Small intestine (tissue), 7 donors: ENCODE results near the gene EIF4B. TPM values are rescaled to one million over a fixed set of nuclear protein-coding genes. Genes with fewer than 3 reads are reported as not detected.

Experiments used
- DNase-seq, 2 donors: peaks; one replicate each; pipeline versions ENCODE4 v3.0.0 to v3.0.0-alpha.2; 2013
- FAIRE-seq: peaks from 2 replicates; lab custom pipeline; 2012; peaks lifted over from hg19 to GRCh38; lab: Jason Lieb, UNC
- H3K27ac ChIP-seq, 3 donors: one replicate each; pipeline ENCODE4 v1.5.1; 2013; ENCODE audit warnings: low read length in 2 of 3, mild to moderate bottlenecking in 2 of 3, control low read depth in 1 of 3, inconsistent platforms in 1 of 3, low read depth in 1 of 3, moderate library complexity in 1 of 3
- H3K27me3 ChIP-seq, 3 donors: one replicate each; pipeline ENCODE4 v1.6.1; 2013; ENCODE audit warnings: low read length in 3 of 3, inconsistent platforms in 1 of 3; ENCODE audit not compliant: control insufficient read depth in 3 of 3, insufficient read depth in 3 of 3
- H3K36me3 ChIP-seq, 3 donors: one replicate each; pipeline ENCODE4 v1.6.1; 2013; ENCODE audit warnings: low read length in 3 of 3, inconsistent platforms in 1 of 3, low read depth in 1 of 3, mild to moderate bottlenecking in 1 of 3, moderate library complexity in 1 of 3; ENCODE audit not compliant: control insufficient read depth in 3 of 3, insufficient read depth in 2 of 3
- H3K4me1 ChIP-seq, 3 donors: one replicate each; pipeline ENCODE4 v1.6.1; 2013; ENCODE audit warnings: low read length in 2 of 3, inconsistent platforms in 1 of 3, low read depth in 1 of 3, mild to moderate bottlenecking in 1 of 3, moderate library complexity in 1 of 3; ENCODE audit not compliant: control insufficient read depth in 3 of 3, insufficient read depth in 2 of 3
- H3K4me3 ChIP-seq, 3 donors: one replicate each; pipeline ENCODE4 v1.5.1; 2013; ENCODE audit warnings: low read length in 3 of 3, control low read depth in 1 of 3, inconsistent platforms in 1 of 3, low read depth in 1 of 3, mild to moderate bottlenecking in 1 of 3, moderate library complexity in 1 of 3
- H3K9me3 ChIP-seq, 2 donors: one replicate each; pipeline ENCODE4 v1.6.1; 2013; ENCODE audit warnings: low read depth in 1 of 2, low read length in 1 of 2; ENCODE audit not compliant: control insufficient read depth in 2 of 2, insufficient read depth in 1 of 2
- WGBS, 3 donors: extraction: QIAGEN DNeasy Blood & Tissue Kit; methylation state at CpG; one replicate each; pipeline ENCODE4 v1.1.7; 2013; 5-methylcytosine and 5-hydroxymethylcytosine counted together
- polyA plus RNA-seq, 4 donors: library from polyadenylated mRNA; stranded (reverse) in 3 of 4; unstranded in 1 of 4; fragments of 200-250 nt in 3 of 4; fragments of 120-200 nt in 1 of 4; gene quantifications; one replicate each; pipeline versions ENCODE4 v1.2.1 to v1.2.3, GENCODE V29; 2013
- donor health status: healthy with polysubstance abuse.
- donor health status: control.
- donor health status: control.
- donor health status: Bipolar disorder and iron deficiency.
- donor health status: healthy.

The EIF4B gene
- polyA plus RNA-seq, 4 donors = 160 to 422 (median 206) TPM

DNA sequence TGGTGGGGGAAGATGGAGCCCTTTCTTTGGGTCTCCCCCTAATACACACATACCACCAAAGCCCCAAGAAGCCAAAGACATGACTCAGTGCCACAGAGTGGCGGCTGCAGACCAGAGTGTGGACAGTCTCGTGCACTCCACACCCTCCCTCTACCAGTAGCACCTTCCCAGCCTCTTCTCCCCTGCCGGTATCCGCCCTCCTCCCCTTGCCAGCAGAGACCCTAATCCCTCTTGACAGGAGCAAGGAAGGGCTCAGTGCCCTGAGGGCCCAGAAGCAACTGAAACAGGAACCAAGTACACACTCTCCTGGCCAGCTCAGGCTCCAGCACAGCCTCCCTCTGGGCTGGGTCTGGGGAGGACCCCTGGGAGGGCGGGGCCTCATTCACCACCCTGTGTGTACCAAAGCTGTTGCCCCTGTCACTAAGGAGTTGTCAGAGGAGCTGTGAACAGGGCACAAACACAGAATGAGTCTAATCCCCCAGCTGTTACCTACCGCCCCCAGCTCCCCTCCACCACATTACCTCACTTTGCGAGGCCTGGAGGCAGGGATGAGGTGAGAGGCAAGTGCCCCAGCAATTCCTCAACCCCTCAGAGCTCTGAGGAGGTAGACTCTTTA is 64.7 kb downstream of the EIF4B start:
- peak overlapping the region in 1 of 3 donors; percentile 64 for H3K27ac ChIP-seq
- H3K36me3 ChIP-seq = peaks cover 4 to 90% (median 15%) of the 10 kb centered on the region in 3 donors
- no peak for FAIRE-seq
- H3K4me3 ChIP-seq = no peak overlapping the region
- H3K4me1 ChIP-seq = peaks cover 0 to 5% (median 2%) of the 10 kb centered on the region in 3 donors
- DNase-seq = no peak
- 85 to 89% (median 87%) methylated on average over 7 of the region's 7 CpGs for WGBS, 3 donors
- H3K27me3 ChIP-seq = no peaks in the 10 kb centered on the region
- H3K9me3 ChIP-seq = no peaks in the 10 kb centered on the region

DNA sequence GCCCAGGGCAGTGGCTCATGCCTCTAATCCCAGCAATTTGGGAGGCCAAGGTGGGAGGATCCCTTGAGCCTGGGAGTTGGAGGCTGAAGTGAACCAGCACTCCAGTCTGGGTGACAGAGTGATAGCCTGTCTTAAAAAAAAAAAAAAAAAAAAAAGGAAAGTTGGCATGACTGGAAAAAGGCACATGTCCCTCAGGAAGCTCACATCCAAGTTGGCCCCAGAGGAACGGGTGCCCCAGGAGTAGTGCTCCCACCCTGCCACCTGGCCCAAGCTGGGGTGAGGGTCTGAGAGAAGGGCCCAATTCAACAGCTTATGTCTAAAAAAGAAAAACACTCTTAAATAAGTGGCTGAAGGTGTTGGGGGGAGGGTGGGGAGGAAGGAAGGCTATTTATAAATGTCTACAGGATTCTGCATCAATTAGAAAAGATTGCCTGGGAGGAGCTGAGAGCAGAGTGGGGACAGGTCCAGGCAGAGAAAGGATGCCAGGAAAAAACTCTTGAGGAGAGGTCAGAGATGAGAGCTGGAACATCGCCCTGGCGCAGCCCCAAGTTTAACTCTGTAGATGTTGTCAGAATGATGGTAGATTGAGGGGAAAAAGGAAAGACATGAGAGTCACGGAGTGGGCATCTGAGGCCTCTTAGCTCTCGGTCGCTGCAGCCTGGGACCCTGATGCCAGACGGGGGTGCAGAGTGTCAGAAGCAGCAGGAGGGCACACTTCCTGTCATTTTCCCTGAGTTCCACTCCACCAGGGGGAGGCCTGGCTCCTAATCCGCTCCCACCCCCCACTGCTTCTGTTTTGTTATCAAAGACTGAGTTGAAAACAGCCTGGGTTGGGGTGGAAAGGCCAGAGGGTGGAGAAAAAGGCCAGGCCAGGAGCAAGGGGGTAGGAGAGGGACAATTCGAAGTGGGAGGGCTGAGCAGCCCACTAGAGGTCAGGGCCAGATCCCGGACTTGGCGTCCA is 65.6 kb downstream of the EIF4B start:
- peaks cover 4 to 90% (median 15%) of the 10 kb centered on the region in 3 donors for H3K36me3 ChIP-seq
- H3K27ac ChIP-seq = peak overlapping the region in 1 of 3 donors; percentile 74
- H3K4me3 ChIP-seq = no peak overlapping the region
- no peaks in the 10 kb centered on the region for H3K27me3 ChIP-seq
- FAIRE-seq = no peak
- DNase-seq = no peak
- H3K9me3 ChIP-seq = no peaks in the 10 kb centered on the region
- peaks cover 0 to 5% (median 2%) of the 10 kb centered on the region in 3 donors for H3K4me1 ChIP-seq
- 53 to 90% (median 89%) methylated on average over 11 of the region's 11 CpGs for WGBS, 3 donors

DNA sequence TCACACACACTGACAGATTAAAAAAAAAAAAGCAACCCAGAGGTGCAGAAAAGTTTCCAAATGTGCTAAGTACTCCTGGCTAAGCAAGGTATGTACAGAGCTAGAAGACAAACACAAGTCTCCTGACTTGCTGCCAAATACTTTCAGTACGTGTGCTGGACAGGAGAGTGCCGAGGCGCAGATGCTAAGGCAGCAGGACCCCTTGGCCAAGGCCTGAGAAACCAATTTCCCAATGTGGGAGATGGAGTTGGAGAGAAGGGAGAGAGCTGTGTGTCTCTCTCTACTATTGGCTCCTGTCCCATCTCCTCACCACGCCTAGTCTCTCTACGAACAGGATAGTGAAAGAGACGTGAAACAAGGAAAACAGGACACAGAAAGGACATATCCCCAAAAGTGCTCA is 67.6 kb downstream of the EIF4B start:
- FAIRE-seq (no peak), DNase-seq (no peak)
- Histone ChIP-seq H3K27ac (peak overlapping the region in 2 of 3 donors; percentile 12 to 50), H3K4me3 (no peak overlapping the region), H3K4me1 (peaks cover 0 to 7% (median 2%) of the 10 kb centered on the region in 3 donors), H3K36me3 (peaks cover 4 to 81% (median 6%) of the 10 kb centered on the region in 3 donors), H3K9me3 (no peaks in the 10 kb centered on the region), H3K27me3 (no peaks in the 10 kb centered on the region)
- WGBS, 3 donors = 61 to 65% (median 62%) methylated on average over 6 of the region's 6 CpGs

DNA sequence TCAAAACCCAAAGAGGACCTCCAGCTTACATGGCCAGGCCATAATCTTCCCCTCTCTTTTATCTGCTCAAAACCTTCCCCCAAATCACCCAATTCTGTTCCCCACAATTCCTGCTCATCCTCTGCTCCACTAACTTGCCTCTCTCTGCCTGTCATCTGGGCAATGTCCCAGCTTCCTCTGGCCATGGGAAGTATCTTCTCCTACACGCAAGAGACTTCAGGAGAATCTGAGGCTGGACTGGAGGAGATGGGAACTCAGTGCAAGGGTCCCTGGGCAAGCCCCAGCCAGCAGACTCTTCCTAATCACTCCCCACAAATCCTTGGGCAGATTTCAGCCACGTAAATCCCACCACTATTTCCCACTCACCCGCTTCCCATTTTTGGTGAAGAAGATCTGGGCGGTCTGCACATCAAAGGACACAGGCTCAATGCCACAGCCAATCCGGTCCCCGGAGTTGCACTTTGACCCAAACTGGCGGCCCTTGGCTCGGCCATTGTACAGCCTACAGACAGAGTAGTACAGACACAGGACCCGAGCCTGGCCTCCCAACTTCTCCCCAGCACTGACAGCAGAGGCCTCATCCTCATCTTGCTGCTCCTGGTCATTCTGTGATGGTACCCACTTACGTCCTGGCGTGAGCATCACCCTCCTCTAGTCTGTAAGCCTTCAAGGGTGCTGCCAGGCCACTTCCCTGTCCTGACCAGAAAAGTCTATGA is 68.2 kb downstream of the EIF4B start:
- no peaks in the 10 kb centered on the region for H3K9me3 ChIP-seq
- H3K4me1 ChIP-seq = peaks cover 0 to 7% (median 2%) of the 10 kb centered on the region in 3 donors
- DNase-seq = no peak
- WGBS, 3 donors = 79 to 84% (median 83%) methylated on average over 11 of the region's 11 CpGs
- H3K27ac ChIP-seq = peak overlapping the region in 2 of 3 donors; percentile 12 to 50
- no peak overlapping the region for H3K4me3 ChIP-seq
- FAIRE-seq = no peak
- peaks cover 4 to 75% (median 6%) of the 10 kb centered on the region in 3 donors for H3K36me3 ChIP-seq
- no peaks in the 10 kb centered on the region for H3K27me3 ChIP-seq

DNA sequence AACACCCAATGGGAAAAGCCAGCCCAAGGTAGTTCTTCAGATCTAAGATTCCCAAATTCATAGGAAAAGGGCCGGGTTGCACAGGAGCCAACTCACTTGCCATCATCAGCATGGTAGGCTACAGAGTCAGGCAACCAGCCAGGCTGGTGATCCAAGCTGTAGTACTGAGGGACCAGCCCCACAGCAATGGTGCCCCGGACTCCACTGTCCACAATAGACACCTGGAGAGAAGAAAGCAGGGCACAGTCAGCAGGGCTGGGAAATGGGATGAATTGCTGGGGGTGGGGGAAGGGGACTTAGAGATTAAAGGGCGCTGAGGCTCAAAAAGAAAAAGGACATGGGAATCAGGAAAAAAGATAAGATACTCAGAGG is 68.7 kb downstream of the EIF4B start:
- WGBS, 3 donors = 92 to 95% (median 94%) methylated on average over 3 of the region's 3 CpGs
- Histone ChIP-seq H3K36me3 (peaks cover 4 to 70% (median 6%) of the 10 kb centered on the region in 3 donors), H3K9me3 (no peaks in the 10 kb centered on the region), H3K27ac (no peak overlapping the region), H3K27me3 (no peaks in the 10 kb centered on the region), H3K4me3 (no peak overlapping the region), H3K4me1 (peaks cover 0 to 9% (median 2%) of the 10 kb centered on the region in 3 donors)
- DNase-seq = no peak
- no peak for FAIRE-seq

DNA sequence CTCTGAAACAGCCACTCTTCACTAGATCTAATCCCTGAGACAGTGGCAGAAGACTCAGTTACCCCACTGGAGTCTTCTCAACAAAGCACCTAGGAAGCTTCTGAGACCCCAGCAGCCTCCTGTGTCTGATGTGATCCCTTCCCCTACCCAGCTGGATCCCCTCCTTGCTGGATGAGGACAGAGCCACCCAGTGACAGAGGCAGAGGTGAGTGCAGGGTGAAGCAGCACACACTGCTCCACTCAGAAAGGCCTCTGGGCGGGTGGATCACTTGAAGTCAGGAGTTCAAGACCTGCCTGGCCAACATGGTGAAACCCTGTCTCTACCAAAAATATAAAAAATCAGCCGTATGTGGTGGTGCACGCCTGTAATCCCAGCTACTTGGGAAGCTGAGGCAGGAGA is 70.2 kb downstream of the EIF4B start:
- H3K9me3 ChIP-seq = no peaks in the 10 kb centered on the region
- peaks cover 0 to 5% (median 2%) of the 10 kb centered on the region in 3 donors for H3K4me1 ChIP-seq
- H3K27me3 ChIP-seq = no peaks in the 10 kb centered on the region
- H3K4me3 ChIP-seq = no peak overlapping the region
- no peak overlapping the region for H3K27ac ChIP-seq
- no peak for FAIRE-seq
- no peak for DNase-seq
- H3K36me3 ChIP-seq = peaks cover 4 to 58% (median 5%) of the 10 kb centered on the region in 3 donors
- WGBS, 3 donors = 92 to 100% (median 98%) methylated on average over 3 of the region's 3 CpGs

DNA sequence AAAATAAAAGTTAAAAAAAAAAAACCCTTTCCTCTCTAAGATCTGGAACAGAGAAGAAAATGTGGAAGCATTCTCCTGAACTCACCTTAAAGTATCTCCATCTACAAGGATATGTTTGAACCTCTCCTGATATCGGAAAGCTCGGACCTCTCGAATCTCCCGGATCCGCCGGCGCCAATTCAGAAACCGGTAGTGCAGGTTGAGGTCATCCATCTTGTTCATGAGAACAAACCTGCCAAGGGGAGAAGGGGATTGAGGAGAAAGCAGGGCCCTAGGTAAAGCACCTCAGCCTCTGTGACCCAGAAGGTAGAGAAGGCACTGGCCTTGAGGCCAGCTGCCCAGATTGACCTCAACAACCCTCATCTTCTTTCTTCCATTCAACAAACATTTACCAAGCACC is 70.8 kb downstream of the EIF4B start:
- peaks cover 0 to 5% (median 2%) of the 10 kb centered on the region in 3 donors for H3K4me1 ChIP-seq
- 79 to 95% (median 94%) methylated on average over 8 of the region's 8 CpGs for WGBS, 3 donors
- FAIRE-seq (no peak), DNase-seq (no peak)
- no peaks in the 10 kb centered on the region for H3K27me3 ChIP-seq
- no peak overlapping the region for H3K4me3 ChIP-seq
- H3K36me3 ChIP-seq = peaks cover 4 to 52% (median 5%) of the 10 kb centered on the region in 3 donors
- no peaks in the 10 kb centered on the region for H3K9me3 ChIP-seq
- no peak overlapping the region for H3K27ac ChIP-seq
